DMS79 (cell line): Measurements from ENCODE around the gene TAF7.
"Not testable (repeated sequence)": the region's sequence is repeated elsewhere in the genome, so short reads cannot be mapped to it uniquely, and the experiment has no call there.

Experiments used
- DNase-seq: peaks from one replicate; lab custom pipeline; 2025; lab: John Stamatoyannopoulos, UW

Gene TAF7

DNA sequence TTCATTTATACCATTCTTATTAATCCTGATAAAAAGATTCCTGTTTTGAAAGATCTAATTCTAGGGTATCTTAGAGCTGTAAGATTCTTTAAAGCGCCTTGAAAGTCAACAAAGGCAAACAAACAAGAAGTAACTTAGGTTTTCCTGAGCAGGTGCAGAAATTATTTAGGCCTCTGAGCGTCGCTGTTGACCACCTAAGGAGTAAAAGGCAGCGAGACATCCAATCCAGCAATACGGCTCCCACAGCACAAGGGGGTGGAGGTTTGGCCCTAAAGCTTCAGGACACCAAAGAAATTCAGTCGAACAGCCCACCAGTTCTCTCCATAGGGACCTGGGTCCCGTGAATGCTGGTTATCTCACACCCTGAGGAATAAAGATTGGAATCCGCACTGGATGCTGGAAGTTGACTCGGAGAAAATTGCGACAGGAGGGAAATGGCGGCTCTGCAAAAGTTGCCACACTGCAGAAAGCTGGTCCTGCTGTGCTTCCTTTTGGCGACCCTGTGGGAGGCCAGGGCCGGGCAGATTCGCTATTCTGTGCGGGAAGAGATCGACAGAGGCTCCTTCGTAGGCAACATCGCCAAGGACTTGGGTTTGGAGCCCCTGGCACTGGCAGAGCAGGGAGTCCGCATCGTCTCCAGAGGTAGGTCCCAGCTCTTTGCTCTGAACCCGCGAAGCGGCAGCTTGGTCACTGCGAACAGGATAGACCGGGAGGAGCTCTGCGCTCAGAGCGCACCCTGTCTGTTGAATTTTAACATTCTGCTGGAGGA lies 18.1 kb upstream of the TAF7 start, which contains the start of gene PCDHGA2:
PCDHGA2 (plus strand) TSS at position 223 of the 769 bp plus-strand sequence.
- DNase-seq, result no peak

DNA sequence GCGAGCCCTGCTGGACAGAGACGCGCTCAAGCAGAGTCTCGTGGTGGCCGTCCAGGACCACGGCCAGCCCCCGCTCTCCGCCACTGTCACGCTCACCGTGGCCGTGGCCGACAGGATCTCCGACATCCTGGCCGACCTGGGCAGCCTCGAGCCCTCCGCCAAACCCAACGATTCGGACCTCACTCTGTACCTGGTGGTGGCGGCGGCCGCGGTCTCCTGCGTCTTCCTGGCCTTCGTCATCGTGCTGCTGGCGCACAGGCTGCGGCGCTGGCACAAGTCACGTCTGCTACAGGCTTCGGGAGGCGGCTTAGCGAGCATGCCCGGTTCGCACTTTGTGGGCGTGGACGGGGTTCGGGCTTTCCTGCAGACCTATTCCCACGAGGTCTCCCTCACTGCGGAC lies 12.0 kb upstream of the TAF7 start:
- DNase-seq, result not testable (repeated sequence)

DNA sequence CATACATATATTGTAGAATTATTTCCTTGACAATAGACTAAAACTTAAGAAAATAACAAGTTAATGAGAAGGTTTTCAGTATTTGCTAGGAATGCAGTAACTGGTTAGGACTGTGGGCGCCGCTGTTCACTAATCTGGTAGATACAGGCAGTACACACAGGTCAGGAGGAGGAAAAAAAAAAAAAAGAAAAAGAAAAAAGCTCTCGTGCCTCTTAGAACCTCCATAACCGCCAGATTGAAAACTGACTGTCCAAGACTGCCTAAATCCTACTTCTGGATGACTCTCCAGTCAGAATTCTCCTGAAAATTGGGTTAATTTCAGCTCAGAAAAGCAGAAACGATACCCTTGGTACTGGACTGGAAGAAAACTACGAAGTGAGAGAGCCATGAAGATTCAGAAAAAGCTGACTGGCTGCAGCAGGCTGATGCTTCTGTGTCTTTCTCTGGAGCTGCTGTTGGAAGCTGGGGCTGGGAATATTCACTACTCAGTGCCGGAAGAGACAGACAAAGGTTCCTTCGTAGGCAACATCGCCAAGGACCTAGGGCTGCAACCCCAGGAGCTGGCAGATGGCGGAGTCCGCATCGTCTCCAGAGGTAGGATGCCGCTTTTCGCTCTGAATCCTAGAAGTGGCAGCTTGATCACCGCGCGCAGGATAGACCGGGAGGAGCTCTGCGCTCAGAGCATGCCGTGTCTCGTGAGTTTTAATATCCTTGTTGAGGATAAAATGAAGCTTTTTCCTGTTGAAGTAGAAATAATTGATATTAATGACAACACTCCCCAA lies 9.9 kb upstream of the TAF7 start, which contains the start of gene PCDHGA1:
PCDHGA1 (plus strand) TSS at position 216 of the 782 bp plus-strand sequence.
- no peak for DNase-seq

DNA sequence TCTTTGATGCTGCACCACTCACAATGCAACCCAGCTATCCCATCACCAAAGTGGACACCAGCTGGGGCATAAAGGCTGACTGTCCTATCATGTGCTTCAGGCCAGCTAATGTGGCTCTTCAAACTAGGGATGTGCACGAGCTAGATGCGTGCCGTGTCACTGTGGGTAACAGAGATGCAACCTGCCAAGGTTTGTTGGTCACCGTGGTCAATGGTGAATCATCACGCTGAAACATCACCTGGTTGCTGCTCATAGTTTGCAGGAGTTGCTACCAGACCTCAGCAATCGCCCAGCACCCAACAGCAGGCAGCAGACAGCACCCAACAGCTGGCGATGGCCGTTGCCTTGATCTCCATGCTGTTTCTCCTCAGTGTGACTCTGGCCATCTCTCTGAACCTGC lies 7.6 kb upstream of the TAF7 start:
- no peak for DNase-seq

DNA sequence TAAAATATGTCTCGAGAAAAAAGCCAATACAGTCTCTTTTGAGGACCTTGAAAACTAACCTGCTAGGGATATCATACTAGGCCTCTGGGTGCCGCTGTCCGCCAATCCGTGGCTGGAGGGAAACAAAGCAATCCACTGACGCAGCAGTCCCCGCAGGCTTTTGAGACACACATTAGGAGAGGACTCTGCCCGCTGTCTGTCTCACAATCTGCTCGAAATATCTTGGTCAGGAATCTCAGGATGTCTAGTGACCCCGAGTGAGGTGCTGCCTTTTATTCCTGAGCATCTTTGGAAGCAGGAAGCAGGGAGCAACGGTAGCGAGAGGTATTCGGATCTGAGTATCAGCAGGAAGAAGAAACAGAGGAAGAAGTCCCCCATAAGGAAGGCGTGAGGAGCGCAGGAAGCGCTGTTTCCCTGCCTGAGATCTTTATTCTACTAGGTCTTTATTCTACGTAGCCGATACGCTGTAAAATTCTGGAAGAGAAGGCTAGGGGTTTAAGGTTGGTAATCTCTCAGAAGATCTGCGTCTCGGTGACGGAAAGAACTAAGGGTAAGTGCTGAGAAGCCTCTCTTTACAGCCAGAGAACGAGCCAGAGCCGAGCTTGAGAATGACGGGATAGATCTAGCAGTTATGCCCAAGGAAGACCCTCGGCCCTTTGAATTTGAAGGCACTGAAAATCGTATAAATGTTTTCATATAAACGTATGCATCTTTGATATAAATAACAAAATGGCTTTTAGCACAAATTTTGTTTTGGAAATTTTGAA lies 5.7 kb upstream of the TAF7 start:
- peak; percentile 67 for DNase-seq

DNA sequence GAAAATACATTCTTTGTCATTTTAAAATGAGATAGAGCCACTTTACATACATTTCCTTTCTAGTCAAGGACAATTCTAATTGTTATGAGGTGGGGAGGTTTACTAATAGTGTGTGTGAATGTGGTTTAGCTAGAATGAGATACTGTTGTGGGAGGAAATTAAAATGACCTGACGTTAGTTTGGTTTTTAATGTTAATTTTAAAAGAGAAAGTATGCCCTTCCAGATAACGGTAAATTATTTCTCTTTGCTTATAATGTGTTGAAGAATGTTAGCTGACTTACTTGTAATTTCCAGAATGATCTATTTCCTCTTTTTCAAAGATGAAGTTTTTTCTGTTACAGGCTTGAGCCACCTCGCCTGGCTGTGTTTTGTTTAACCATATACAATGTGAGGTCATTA lies 1.7 kb upstream of the TAF7 start:
- DNase-seq, result no peak

DNA sequence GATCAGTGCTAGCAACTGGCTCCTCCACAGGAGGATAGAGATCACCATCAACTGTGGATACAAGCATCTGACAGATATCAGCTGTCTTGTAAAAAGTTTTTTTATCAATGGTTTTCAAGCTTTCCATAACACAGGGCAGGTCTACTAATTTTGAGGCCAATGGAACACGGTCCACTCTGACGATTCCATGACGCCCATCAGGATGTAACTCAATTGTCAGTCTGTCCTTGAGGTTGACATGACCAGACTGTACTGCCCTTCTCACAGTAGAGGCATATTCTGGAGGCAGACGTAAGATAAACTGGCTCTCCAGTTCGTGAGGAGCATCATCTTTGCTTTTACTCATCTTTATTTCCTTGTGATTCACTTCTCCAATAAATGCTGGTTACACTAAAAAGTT lies 885 bp downstream of the TAF7 start:
- DNase-seq, result no peak

DNA sequence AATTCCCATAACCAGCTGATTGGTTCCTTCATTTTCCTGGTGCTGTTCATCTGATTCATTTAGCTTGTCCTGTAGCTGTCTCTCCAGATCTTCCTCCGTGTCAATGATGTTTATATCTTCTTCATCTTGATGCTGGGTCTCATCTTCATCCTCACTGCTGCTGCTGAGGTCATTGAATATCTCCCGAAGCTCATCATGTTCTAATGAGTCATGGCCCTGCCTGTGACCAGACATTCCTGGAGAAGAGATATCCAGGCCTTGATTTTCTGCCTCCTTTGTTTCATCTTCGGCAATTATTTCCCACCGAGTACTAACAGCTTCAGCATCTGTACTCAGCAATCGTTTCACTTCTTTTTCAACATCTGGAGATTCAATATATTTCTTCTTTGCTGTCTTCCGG lies 1.4 kb downstream of the TAF7 start:
- DNase-seq, result no peak

DNA sequence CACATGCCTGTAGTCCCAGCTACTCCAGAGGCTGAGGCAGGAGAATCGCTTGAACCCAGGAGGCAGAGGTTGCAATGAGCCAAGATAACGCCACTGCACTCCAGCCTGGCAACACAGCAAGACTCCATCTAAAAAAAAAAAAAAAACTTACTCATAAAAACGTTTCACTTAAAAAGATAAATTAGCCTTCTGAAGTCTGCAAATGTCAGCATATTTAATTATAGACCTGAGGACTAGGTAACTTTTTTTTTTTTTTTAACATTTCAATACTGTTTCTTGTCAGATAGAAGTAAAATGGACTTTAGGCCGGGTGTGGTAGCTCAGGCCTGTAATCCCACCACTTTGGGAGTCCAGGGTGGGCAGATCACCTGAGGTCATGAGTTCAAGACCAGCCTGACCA lies 3.6 kb downstream of the TAF7 start:
- not testable (repeated sequence) for DNase-seq

DNA sequence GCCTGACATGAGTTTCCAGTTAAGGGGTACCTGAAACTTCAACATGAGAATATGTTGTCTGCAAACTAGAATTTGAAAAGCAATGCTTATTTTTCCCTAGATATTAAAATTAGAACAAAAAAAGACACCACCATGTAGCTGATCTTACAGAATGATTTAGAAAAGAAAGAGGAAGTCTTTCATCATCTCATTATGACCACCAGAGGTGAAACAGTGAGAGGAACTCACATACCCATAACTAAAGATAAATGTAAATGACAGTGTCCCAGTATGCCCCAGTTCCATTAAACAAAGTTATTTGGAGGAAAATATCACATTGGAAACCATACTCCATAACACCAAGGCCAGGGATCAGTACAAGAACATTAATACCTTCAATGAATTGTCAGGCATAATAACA lies 6.9 kb downstream of the TAF7 start:
- no peak for DNase-seq

DNA sequence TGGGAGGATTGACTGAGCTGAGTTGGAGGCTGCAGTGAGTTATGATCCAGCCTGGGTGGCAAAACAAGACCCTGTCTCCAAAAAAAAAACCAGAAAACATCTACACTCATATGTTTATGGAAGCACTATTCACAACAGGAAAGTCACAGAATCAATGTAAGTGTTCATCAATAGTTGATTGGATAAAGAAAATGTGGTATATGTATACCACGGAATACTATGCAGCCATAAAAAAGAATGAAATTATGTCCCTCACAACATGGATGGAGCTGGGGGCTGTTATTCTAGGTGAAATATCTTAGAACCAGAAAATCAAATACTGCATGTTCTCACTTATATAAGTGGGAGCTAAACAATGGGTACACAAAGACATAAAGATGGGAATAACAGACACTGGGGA lies 14.0 kb downstream of the TAF7 start:
- DNase-seq, result no peak

DNA sequence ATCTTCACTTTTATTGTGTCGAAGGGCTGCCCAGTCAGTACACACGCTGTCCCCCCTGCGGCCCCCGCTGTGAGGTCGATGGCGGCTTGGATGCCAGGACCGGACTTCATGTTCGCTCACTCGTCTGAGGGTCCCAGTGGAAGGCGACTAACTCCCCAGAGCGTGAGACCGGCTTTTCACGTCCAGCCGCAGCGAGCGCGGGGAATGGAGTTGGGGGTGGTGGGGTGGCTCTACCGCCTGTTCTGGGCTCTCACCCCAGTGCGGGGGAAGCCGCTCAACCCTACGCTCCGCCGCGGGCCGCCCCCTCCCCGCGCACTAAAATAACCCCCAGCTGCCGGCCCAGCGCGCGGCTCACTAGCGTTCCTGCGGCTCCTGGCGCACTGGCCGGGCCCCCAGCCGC lies 16.8 kb downstream of the TAF7 start, which contains the start of gene SLC25A2:
SLC25A2 (minus strand) TSS at position 294 of the 400 bp plus-strand sequence; CDS start at position 110, 184 bp downstream.
- no peak for DNase-seq

DNA sequence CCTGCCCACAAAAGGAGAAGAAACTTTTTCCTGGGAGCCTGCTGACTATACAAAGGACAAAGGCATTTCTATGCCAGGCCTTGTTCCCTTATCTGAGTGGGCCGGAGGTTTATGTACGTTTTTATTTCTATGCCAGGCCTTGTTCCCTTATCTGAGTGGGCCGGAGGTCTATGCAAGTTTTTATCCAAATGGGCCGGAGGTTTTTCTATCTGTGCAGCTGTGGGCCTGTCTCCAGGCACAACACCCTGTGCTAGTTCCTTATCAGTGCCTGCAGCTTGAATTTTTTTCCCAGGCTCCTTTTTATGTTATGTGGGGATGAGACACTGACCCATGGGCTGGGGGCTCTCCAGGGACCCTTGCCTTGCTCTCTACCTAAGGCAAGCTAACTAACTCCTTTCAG lies 22.2 kb downstream of the TAF7 start:
- no peak for DNase-seq

DNA sequence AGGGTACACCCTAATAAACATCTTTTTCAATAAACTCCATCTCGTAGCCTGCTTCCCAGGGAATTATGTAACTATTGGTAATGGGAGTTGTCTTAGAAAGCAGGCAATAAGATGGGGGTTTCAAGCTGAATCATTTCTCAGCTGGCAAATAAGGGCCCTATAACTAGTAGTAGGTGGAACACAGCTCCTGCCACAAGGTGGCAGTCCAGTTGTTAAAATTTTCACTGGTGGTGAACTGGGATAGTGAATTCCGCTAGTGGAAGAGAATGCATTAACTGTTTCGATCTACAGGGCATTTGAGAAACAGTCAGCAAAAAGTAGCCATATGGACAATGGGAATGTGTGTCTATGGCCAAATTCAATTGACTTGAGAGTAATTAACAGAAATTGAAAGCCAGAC lies 47.7 kb downstream of the TAF7 start:
- no peak for DNase-seq

DNA sequence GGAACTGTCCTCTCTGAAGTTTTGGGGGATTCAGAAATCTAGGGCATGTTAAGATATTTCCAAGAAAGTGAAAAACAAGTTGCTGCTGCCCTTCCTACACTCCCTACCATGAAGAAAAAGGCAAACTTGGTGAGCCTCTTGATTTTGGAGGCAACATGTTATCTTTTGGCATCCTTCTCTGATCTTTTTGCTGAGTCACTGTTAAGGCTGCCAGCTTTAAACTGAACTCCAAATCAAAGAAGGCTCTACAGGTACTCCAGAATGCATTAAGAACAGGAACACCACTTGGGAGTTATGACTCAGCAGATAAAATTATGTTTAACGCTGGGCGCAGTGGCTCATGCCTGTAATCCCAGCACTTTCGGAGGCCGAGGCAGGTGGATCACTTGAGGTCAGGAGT lies 51.4 kb downstream of the TAF7 start:
- no peak for DNase-seq
